Right cardiac atrium (tissue), 5 donors: ENCODE measurements around the gene HCN4. TPM values are rescaled to one million over a fixed set of nuclear protein-coding genes. Genes with fewer than 3 reads are reported as not detected.

Source experiments
- ATAC-seq, 2 donors: fragments of 200-7000 bp; cut with Tn5 transposase; one replicate each; pipeline versions ENCODE4 v1.8.0 to v1.9.1; 2020; ENCODE audit warnings: moderate library complexity in 2 of 2, mild to moderate bottlenecking in 1 of 2
- DNase-seq, 3 donors: peaks; one replicate each; pipeline ENCODE4 v3.0.0-alpha.2; 2020
- H3K27ac ChIP-seq: one replicate; pipeline ENCODE4 v1.5.1; 2013; ENCODE audit warnings: mild to moderate bottlenecking, low read length, control low read depth, moderate library complexity
- H3K27me3 ChIP-seq: one replicate; pipeline ENCODE4 v1.6.1; 2013; ENCODE audit not compliant: control insufficient read depth, insufficient read depth
- H3K4me1 ChIP-seq: one replicate; pipeline ENCODE4 v1.6.1; 2013; ENCODE audit warnings: low read length; ENCODE audit not compliant: control insufficient read depth, insufficient read depth
- H3K4me3 ChIP-seq: one replicate; pipeline ENCODE4 v1.5.1; 2013; ENCODE audit warnings: low read length, control low read depth
- H3K9me3 ChIP-seq: one replicate; pipeline ENCODE4 v1.6.1; 2013; ENCODE audit warnings: low read length; ENCODE audit not compliant: control insufficient read depth
- WGBS: extraction: QIAGEN DNeasy Blood & Tissue Kit; methylation state at CpG from one replicate; pipeline ENCODE4 v1.1.7; 2013; 5-methylcytosine and 5-hydroxymethylcytosine counted together
- intact Hi-C, 4 donors: fragments of 100-400 bp; cut with DNase I; formaldehyde crosslinking; loops; one replicate each; pipeline versions ENCODE4 v1.11.0 to v1.14.0; 2022 to 2023
- polyA plus RNA-seq: library from polyadenylated mRNA; stranded (reverse); fragments of 200-250 nt; gene quantifications from one replicate; pipeline ENCODE4 v1.2.3, GENCODE V29; 2013
- total RNA-seq, 4 donors: library from RNA; stranded (reverse); fragmentation: NEBNext Ultra II Directional; extraction: Animal tissue kit (Norgen Biotek cat#: 25700); gene quantifications; one replicate each; pipeline ENCODE4 v1.2.1, GENCODE V29; 2021
- donor health status: healthy with polysubstance abuse.
- donor health status: DM: no; HTN: yes; CAD: no.
- donor health status: DM: no; HTN: no; CAD: no.
- donor health status: DM: no; HTN: yes; CAD: no; lungs with severe emphysema.
- donor health status: DM: yes; HTN: yes; CAD: no.

Gene HCN4
- total and polyA plus RNA-seq, 5 donors, result 25.7 to 61.7 (median 46.2) TPM

DNA sequence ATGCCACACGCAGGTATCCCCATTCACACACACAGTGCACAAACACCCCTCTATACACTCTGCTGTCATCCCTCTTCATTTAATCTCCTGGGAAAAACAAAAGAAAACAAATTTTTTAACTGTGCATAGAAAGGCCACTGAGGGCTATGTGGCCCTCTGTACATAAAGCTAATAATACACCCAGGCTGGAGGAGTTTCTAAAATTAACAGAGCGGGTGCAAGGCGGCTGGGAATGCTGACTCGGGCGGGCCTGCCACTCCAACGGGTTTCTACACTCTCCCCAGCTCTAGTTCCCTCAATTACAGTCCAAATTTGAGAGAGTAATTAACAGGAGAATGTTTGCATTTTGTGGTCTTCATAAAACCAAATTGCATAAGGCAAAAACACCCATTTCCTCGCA lies 23.1 kb downstream of the HCN4 start:
- intact Hi-C loops, result no loop called here
- peak; percentile 33 to 47 for ATAC-seq
- H3K4me1 ChIP-seq, result peaks cover 13% of the 10 kb centered on the region
- no peaks in the 10 kb centered on the region for H3K9me3 ChIP-seq
- WGBS, result 57% methylated on average over 7 of the region's 7 CpGs
- H3K27me3 ChIP-seq, result no peaks in the 10 kb centered on the region
- DNase-seq, result peak in 1 of 3 donors; percentile 43
- H3K4me3 ChIP-seq, result no peak overlapping the region
- peak overlapping the region; percentile 20 for H3K27ac ChIP-seq

DNA sequence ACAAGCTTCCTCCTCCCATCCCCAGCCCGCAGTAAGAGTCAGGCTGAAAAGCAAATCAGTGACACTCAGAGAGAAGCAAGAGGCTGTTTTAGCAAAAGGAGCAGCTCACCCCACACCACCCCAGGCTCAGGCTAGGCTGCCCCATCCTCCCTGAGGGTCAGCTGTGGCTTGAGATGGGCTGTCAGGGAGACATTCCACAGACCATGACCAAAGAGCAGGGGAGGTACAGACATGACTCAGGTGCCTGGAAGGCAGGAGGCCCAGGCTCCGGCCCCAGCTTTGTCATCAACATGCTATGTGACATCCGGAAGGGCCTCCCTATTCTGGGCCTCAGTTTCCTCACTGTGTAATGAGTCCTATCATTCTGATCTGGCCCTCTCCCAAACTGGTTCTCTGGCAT lies 24.7 kb downstream of the HCN4 start:
- intact Hi-C loops, result no loop called here
- Histone ChIP-seq H3K27me3 (no peaks in the 10 kb centered on the region), H3K9me3 (no peaks in the 10 kb centered on the region), H3K4me1 (peaks cover 13% of the 10 kb centered on the region), H3K4me3 (no peak overlapping the region), H3K27ac (no peak overlapping the region)
- 66% methylated on average over 3 of the region's 3 CpGs for WGBS
- DNase-seq (peak in 1 of 3 donors; percentile 3), ATAC-seq (no peak)

DNA sequence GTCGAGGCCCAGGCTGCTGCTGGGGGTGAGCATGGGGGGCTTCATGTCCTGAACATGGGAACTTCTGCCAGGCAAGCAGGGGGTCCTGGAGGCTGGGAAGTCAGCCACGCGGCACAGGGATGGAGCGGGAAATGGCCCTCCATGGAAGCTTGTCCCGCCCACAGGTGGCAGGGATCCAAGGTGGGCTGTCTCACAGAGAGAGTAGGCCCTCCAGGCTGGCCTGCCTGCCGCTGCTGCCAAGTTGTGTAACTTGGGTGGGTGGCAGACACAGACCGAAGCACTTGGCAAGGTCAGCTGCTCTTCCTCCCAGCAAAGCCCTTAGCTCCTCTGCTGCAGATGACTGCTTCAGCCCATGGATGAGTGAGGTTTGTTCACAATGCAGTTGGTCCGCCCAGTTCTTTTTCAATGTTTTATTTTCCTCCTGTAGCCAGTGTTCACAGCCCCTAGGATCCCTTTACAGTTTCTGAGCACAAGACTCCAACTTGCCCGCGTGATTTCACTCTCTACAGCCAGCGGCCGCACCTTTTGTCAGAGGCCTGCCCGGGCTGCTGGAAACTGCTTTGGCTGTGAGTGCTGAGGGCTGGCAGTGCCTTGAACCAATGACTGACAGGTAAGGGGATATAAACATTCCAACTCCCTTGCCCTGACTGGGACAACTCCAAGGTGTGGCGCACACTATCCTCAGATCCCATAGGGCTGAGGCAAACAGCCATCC lies 26.7 kb downstream of the HCN4 start:
- Histone ChIP-seq H3K27me3 (no peaks in the 10 kb centered on the region), H3K4me1 (peaks cover 13% of the 10 kb centered on the region), H3K9me3 (no peaks in the 10 kb centered on the region), H3K27ac (peak overlapping the region; percentile 7), H3K4me3 (no peak overlapping the region)
- intact Hi-C loops, result no loop called here
- 54% methylated on average over 14 of the region's 14 CpGs for WGBS
- DNase-seq (peak; percentile 68 to 85 (median 82)), ATAC-seq (peak; percentile 53 to 66)

DNA sequence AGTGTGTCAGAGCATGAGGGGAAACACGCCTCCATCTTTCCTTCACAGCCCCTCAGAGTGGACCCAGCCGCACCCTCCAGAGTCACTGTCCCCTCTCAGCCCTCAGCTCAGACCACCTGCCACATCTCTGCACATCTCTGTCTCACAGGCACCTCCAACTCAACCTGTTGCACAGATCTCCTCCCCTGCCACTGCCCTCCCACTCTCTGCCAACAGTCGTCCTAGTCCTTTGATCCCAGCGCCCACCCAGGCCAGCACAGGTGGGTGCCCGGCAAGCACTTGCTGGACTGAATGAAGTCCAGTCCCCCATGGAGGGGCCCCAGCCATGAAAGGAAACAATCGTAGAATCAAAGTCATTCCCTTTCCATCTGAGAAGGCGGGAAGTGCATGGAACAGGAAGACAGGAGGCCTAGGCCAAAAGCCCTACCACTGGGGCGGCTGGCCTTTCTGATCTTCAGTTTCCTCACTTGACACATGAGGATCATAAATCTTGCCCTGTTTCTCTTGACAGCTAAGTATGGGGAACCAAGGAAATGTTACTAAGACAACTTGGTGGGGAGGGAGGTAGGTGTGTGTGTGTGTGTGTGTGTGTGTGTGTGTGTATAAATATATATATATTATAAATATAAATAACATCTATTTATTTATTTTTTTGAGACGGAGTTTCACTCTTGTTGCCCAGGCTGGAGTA lies 28.1 kb downstream of the HCN4 start:
- intact Hi-C loops, result no loop called here
- DNase-seq (peak in 1 of 3 donors; percentile 37), ATAC-seq (no peak)
- no peaks in the 10 kb centered on the region for H3K27me3 ChIP-seq
- H3K9me3 ChIP-seq, result no peaks in the 10 kb centered on the region
- 75% methylated on average over 9 of the region's 9 CpGs for WGBS
- H3K4me1 ChIP-seq, result peaks cover 13% of the 10 kb centered on the region
- H3K27ac ChIP-seq, result no peak overlapping the region
- no peak overlapping the region for H3K4me3 ChIP-seq

DNA sequence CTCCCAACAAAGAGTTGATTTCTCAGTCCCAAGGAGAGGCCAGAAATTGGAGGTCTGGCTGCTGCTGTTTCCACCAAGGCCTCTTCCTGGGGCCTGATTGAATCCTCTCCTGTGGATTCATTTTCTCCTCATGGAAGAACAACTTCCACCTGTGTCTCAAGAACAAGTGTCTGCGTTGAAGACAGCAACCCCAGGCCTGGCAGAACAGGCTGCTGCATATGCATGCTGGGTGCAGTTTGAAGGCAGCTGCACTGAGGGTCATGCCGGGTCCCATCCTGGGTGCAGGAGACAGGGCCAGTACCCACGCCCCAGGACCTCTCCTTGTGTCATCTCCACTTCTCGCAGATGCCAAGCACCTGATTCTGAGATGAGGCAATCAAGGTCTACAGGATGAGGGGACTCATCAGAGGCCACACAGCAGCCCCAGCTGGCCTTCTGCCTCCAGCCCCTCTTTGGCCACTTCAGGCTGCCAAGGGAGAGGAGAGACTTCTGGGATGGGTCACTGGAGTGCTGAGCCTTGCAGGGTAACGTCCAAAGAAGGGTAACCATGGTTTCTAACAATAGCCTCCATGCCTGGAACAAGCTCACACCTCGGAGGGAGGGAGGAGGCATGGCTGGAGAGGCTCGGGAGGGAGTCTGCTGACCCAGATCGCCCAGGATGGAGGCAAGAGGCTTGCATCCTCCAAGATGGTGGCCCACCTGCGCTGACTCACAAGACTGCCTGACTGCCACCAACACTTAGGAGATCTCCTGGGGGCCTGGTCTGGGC lies 30.0 kb downstream of the HCN4 start:
- intact Hi-C loops, result no loop called here
- 64% methylated on average over 9 of the region's 9 CpGs for WGBS
- H3K27ac ChIP-seq, result no peak overlapping the region
- no peak overlapping the region for H3K4me3 ChIP-seq
- DNase-seq (peak in 1 of 3 donors; percentile 57), ATAC-seq (peak; percentile 5 to 64)
- H3K27me3 ChIP-seq, result no peaks in the 10 kb centered on the region
- peaks cover 5% of the 10 kb centered on the region for H3K4me1 ChIP-seq
- H3K9me3 ChIP-seq, result no peaks in the 10 kb centered on the region

DNA sequence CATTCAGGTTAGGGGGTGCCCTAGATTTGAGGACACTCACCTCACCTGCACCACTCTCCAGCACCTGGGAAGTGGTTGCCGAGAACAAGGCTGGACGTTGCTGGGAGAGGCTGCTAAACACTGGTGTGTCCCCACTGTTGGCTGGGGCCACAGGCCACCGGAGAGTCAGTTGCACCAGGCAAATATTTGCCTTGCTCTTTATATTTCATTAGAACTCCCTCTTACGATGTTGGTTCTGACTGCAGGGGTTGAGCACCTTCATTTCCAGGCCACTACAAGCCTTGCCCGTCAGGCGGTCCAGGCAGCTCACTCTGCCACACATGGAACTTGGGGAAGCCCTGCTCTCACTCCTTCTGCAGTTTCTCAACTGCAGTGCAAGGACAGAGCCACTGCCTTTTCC lies 30.7 kb downstream of the HCN4 start:
- no peak overlapping the region for H3K27ac ChIP-seq
- H3K4me3 ChIP-seq, result no peak overlapping the region
- no peak for DNase-seq
- no peak for ATAC-seq
- no peaks in the 10 kb centered on the region for H3K27me3 ChIP-seq
- 77% methylated on average over 6 of the region's 6 CpGs for WGBS
- intact Hi-C loops, result no loop called here
- H3K9me3 ChIP-seq, result no peaks in the 10 kb centered on the region
- peaks cover 5% of the 10 kb centered on the region for H3K4me1 ChIP-seq

DNA sequence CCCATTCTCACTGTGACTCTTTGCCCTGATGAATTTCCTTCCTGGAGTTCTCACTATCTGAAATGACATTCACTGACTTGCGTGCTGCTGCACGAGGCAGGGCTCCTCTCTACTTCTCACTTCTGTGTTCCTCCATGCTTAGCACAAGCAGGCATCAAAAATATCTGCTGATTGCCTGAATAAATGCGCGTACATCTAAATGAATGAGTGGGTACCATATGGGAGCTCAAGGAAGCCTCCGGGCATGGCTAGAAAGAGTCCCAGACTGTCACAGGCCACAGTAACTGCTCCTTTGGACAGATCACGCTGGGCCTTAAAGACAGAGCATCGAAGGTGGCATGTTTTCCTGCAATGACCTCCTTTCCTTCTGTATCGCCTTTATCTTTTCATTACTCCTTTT lies 31.6 kb downstream of the HCN4 start:
- Histone ChIP-seq H3K27ac (no peak overlapping the region), H3K4me1 (peaks cover 2% of the 10 kb centered on the region), H3K27me3 (no peaks in the 10 kb centered on the region), H3K9me3 (no peaks in the 10 kb centered on the region), H3K4me3 (no peak overlapping the region)
- 69% methylated on average over 8 of the region's 8 CpGs for WGBS
- ATAC-seq (no peak), DNase-seq (no peak)
- intact Hi-C loops, result no loop called here

DNA sequence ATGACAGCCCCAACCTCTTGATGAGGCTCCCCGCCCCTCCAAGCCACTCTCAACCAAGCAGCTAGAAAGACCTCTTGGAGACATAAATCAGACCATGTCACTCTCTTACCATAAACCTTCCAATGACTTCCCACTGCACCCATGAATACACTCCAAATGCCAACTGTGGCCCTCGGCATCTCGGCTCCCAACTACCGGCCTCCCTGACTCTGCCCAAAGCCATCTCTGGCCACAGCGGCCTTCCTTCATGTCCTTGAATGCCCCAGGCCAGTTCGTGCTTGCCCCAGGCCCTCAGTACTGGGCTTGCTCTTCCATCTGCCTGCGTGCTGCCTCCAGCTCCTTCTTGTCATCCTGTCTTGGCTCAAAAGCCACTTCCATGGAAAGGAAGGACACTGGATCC lies 32.0 kb downstream of the HCN4 start:
- Histone ChIP-seq H3K27me3 (no peaks in the 10 kb centered on the region), H3K4me3 (no peak overlapping the region), H3K9me3 (no peaks in the 10 kb centered on the region), H3K27ac (no peak overlapping the region), H3K4me1 (peaks cover 2% of the 10 kb centered on the region)
- DNase-seq (peak in 1 of 3 donors; percentile 33), ATAC-seq (no peak)
- intact Hi-C loops, result no loop called here
- WGBS, result 80% methylated on average over 7 of the region's 7 CpGs

DNA sequence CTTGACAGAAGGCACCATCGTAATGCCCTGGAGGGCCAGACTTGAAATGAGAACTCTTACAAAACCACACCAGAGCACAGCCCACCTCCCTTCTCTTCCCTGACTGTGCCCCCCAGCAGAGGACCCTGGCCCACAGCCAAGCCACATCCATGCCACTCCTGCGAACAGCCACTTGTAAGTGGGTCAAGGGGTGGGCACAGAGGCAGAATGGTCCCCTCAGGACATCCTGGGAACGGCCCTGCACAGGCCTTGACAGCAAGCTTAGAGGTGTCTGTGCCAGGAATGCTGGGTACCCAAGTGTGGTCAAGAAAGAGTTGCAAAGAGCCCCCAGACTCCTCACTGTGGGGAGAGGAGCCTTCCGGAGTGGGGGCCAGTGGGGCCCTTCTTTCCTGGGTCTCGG lies 33.3 kb downstream of the HCN4 start:
- ATAC-seq (no peak), DNase-seq (peak in 1 of 3 donors; percentile 42)

DNA sequence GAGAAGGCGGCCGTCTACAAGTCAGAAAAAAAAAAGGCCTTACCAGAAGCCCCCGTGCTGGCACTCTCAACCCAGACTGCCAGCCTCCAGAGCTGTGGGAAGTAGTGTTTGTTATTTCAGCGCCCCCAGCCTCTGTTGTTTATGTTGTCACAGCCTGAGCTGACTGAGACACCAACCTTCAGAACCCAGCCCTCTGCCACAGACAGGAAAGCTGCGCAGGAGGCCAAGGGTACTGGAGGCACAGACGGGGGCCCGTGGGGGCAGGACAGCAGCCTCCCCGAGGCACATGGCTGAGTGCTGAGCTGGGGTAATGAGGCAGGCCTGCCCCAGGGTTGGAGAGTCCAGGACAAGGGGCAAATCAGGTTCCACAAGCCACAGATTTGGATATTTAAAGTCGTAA lies 33.7 kb downstream of the HCN4 start:
- ATAC-seq, result no peak

More for the DNA sequence above, 33.3 kb downstream of the HCN4 start:
- Histone ChIP-seq H3K4me3 (no peak overlapping the region), H3K9me3 (no peaks in the 10 kb centered on the region), H3K27ac (no peak overlapping the region), H3K27me3 (no peaks in the 10 kb centered on the region), H3K4me1 (peaks cover 5% of the 10 kb centered on the region)
- WGBS, result 59% methylated on average over 5 of the region's 5 CpGs
- intact Hi-C loops, result no loop called here

DNA sequence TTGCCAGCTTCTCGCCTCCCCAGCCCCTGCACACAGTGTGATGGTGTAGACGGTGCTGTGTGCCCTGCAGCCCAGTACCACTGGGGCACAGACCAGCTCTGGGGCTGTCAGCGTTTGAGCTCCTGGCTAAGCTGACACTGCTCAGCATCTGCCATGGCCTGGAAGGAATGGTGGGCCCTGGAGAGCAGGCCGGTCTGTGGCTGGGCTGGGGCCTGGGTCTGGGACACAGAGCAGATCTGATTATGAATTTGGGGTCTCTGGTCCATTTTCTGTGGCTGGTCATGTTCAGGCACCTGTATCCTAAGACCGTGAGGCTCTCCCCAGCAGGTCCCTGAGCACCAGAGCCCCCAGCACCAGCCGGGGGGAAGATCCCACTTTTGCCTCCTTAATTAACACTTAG lies 34.7 kb downstream of the HCN4 start:
- WGBS, result 84% methylated on average over 6 of the region's 6 CpGs
- Histone ChIP-seq H3K9me3 (no peaks in the 10 kb centered on the region), H3K27ac (no peak overlapping the region), H3K4me1 (peaks cover 8% of the 10 kb centered on the region), H3K27me3 (no peaks in the 10 kb centered on the region), H3K4me3 (no peak overlapping the region)
- intact Hi-C loops, result no loop called here
- DNase-seq (peak in 1 of 3 donors; percentile 11), ATAC-seq (no peak)

More for the DNA sequence above, 33.7 kb downstream of the HCN4 start:
- Histone ChIP-seq H3K27me3 (no peaks in the 10 kb centered on the region), H3K27ac (no peak overlapping the region), H3K9me3 (no peaks in the 10 kb centered on the region), H3K4me3 (no peak overlapping the region), H3K4me1 (peaks cover 8% of the 10 kb centered on the region)
- peak in 1 of 3 donors; percentile 18 for DNase-seq
- intact Hi-C loops, result no loop called here
- 54% methylated on average over 9 of the region's 9 CpGs for WGBS
